ENCODE data around the gene ABCB8. TPM values are rescaled to one million over a fixed set of nuclear protein-coding genes. Genes with fewer than 3 reads are reported as not detected.

ABCB8 gene
- total and polyA plus RNA-seq, 2 of the 4 experiments (the other 2 are of a cell fraction), result 16.3 to 26.8 TPM

DNA sequence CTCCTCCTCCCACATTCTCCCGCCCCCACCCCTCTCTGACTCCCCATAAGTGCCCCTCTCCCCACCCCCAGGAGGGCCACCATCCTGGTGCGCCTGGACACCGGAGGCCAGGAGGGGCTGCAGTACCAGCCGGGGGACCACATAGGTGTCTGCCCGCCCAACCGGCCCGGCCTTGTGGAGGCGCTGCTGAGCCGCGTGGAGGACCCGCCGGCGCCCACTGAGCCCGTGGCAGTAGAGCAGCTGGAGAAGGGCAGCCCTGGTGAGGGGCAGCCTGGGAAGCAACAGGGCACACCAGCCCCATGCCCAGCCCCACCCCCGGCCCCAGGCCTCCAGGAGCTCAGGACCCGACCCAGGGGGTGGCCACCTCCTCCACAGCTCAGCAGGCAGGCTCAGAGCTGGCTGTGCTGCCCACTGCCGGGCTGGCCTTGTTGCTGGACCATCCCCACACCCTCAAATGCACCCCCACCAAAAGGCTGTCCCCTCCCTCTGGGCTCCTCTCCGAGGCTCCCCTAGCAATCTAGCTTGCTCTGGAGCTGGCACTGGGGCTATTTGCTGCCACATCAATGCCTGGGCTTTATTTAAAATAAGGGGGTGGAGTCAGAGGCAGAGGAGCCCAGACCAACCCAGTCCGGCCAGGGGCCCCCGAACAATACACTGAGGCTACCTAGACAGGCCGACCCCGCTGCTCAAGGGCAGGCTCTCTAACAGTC, 18.8 kb upstream of the ABCB8 start:
- WGBS, 2 experiments (ENCODE audit: extremely low coverage in 2 of 2, insufficient read length in 1 of 2), result 73% methylated on average over 11 of the region's 22 CpGs; no CpG with 5 or more reads in 1 of the 2 experiments
- Histone ChIP-seq H3K9ac (ENCODE audit: low read depth, low read length) (no peak overlapping the region), H3K4ac (ENCODE audit: low read depth, low read length) (no peak overlapping the region), H3K36me3 (ENCODE audit: control insufficient read depth, insufficient read depth, low read length) (no peaks in the 10 kb centered on the region), H3K27ac (ENCODE audit: insufficient read depth, low read length) (no peak overlapping the region), H3K18ac (ENCODE audit: low read depth, low read length) (no peak overlapping the region), H4K8ac (ENCODE audit: low read depth in 2 of 2, low read length in 2 of 2) (no peak overlapping the region), H3K4me1 (ENCODE audit: control insufficient read depth, insufficient read depth, low read length) (peaks cover 9% of the 10 kb centered on the region; the same call in 1 of the 2 replicates), H3K27me3 (ENCODE audit: control insufficient read depth, insufficient read depth, low read length) (peaks cover 20% of the 10 kb centered on the region), H3K23ac (ENCODE audit: low read depth, low read length) (no peak overlapping the region), H3K14ac (replicated peaks; ENCODE audit: low read depth, low read length) (no peak overlapping the region), H3K4me3 (ENCODE audit: insufficient read depth, low read depth, low read length) (no peak overlapping the region), H4K91ac (ENCODE audit: insufficient read depth, low read depth, low read length) (no peak overlapping the region), H3K9me1 (ENCODE audit: insufficient read depth, low read length) (no peaks in the 10 kb centered on the region), H3K56ac (ENCODE audit: extremely low read depth, insufficient read depth, low read length) (no peak overlapping the region), H3K79me1 (ENCODE audit: low read depth in 1 of 2, low read length in 2 of 2) (no peaks in the 10 kb centered on the region), H2BK15ac (ENCODE audit: low read depth, low read length) (no peak overlapping the region), H2BK20ac (ENCODE audit: low read depth, low read length) (no peak overlapping the region), H3K9me3 (ENCODE audit: control insufficient read depth, insufficient read depth, low read length) (no peaks in the 10 kb centered on the region), H2AK5ac (ENCODE audit: low read depth, low read length) (no peak overlapping the region), H4K5ac (ENCODE audit: low read depth, low read length) (no peak overlapping the region), H3K4me2 (ENCODE audit: low read depth, low read length) (no peak overlapping the region), H2AK9ac (replicated peaks; ENCODE audit: low read depth, low read length, poor library complexity) (no peak overlapping the region), H4K20me1 (ENCODE audit: insufficient read depth, low read length) (no peaks in the 10 kb centered on the region), H2AFZ (replicated peaks; ENCODE audit: low read length, poor library complexity) (no peak overlapping the region), H2BK5ac (ENCODE audit: low read depth, low read length, poor library complexity, severe bottlenecking) (no peak overlapping the region), H2BK120ac (ENCODE audit: low read depth, low read length) (no peak overlapping the region)
- BruUV-seq (replicated peaks), result no TSS peak
- dilution Hi-C loops (cut with HindIII; ENCODE audit: low sequenced_read_pairs, unreplicated experiment) (no loop called here), intact Hi-C loops (cut with micrococcal nuclease) (loop anchor here (5.0 kb wide), 1 partner anchor 103 kb away; no protein-coding TSS in a partner anchor), in situ Hi-C loops (cut with MboI; ENCODE audit: low sequenced_read_pairs) (no loop called here)
- CTCF ChIA-PET, result no interaction called here
- DNase-seq, result no peak
- POLR2A ChIA-PET (ENCODE audit: unreplicated experiment), result no interaction called here
- no peak for ATAC-seq (ENCODE audit: low read depth)
- TF ChIP-seq POLR2A (IDR thresholded peaks at IDR 0.05; ENCODE audit: low read depth, low read length) (no peak), MAZ (IDR thresholded peaks at IDR 0.05; ENCODE audit: borderline replicate concordance, low read depth, low read length) (no peak), RFX5 (IDR thresholded peaks at IDR 0.05; ENCODE audit: low read depth, low read length) (no peak), RAD21 (IDR thresholded peaks at IDR 0.05; ENCODE audit: low read length) (no peak), NFE2L2 (IDR thresholded peaks at IDR 0.05; ENCODE audit: low read depth, low read length) (no peak), BHLHE40 (IDR thresholded peaks at IDR 0.05; ENCODE audit: low read depth, low read length) (no peak), MXI1 (IDR thresholded peaks at IDR 0.05; ENCODE audit: borderline replicate concordance, low read depth, low read length) (no peak), RCOR1 (IDR thresholded peaks at IDR 0.05; ENCODE audit: insufficient replicate concordance, low read length) (no peak), FOS (IDR thresholded peaks at IDR 0.05; ENCODE audit: low read depth, low read length) (no peak), SMC3 (IDR thresholded peaks at IDR 0.05; ENCODE audit: low read depth, low read length) (no peak), MAFK (IDR thresholded peaks at IDR 0.05; ENCODE audit: low read depth, low read length) (no peak), CHD1 (IDR thresholded peaks at IDR 0.05; ENCODE audit: low read depth, low read length) (no peak), CEBPB (IDR thresholded peaks at IDR 0.05; ENCODE audit: low read depth, low read length) (no peak)
- TF ChIP-seq, protein P1, sequence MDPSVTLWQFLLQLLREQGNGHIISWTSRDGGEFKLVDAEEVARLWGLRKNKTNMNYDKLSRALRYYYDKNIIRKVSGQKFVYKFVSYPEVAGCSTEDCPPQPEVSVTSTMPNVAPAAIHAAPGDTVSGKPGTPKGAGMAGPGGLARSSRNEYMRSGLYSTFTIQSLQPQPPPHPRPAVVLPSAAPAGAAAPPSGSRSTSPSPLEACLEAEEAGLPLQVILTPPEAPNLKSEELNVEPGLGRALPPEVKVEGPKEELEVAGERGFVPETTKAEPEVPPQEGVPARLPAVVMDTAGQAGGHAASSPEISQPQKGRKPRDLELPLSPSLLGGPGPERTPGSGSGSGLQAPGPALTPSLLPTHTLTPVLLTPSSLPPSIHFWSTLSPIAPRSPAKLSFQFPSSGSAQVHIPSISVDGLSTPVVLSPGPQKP (IDR thresholded peaks at IDR 0.05; ENCODE audit: borderline replicate concordance, low read depth, low read length), result no peak
- TF ChIP-seq, protein P2, sequence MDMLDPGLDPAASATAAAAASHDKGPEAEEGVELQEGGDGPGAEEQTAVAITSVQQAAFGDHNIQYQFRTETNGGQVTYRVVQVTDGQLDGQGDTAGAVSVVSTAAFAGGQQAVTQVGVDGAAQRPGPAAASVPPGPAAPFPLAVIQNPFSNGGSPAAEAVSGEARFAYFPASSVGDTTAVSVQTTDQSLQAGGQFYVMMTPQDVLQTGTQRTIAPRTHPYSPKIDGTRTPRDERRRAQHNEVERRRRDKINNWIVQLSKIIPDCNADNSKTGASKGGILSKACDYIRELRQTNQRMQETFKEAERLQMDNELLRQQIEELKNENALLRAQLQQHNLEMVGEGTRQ (IDR thresholded peaks at IDR 0.05; ENCODE audit: low read depth, low read length), result no peak
- TF ChIP-seq, protein P3, sequence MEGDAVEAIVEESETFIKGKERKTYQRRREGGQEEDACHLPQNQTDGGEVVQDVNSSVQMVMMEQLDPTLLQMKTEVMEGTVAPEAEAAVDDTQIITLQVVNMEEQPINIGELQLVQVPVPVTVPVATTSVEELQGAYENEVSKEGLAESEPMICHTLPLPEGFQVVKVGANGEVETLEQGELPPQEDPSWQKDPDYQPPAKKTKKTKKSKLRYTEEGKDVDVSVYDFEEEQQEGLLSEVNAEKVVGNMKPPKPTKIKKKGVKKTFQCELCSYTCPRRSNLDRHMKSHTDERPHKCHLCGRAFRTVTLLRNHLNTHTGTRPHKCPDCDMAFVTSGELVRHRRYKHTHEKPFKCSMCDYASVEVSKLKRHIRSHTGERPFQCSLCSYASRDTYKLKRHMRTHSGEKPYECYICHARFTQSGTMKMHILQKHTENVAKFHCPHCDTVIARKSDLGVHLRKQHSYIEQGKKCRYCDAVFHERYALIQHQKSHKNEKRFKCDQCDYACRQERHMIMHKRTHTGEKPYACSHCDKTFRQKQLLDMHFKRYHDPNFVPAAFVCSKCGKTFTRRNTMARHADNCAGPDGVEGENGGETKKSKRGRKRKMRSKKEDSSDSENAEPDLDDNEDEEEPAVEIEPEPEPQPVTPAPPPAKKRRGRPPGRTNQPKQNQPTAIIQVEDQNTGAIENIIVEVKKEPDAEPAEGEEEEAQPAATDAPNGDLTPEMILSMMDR (conservative IDR thresholded peaks at IDR 0.05; ENCODE audit: low read depth, low read length), result no peak
